GM18868 (cell line): ENCODE measurements around the gene ZNF497.

Source experiments
- ATAC-seq: cut with Tn5 transposase; IDR thresholded peaks from one replicate; pipeline ENCODE4 v1.9.1; 2021; ENCODE audit warnings: mild to moderate bottlenecking, moderate library complexity; ENCODE audit not compliant: unreplicated experiment

Gene ZNF497

GRCh38 chr19:58350871-58351557 lies 11.5 kb downstream of the ZNF497 start:
- ATAC-seq, result no peak

- no peak for ATAC-seq
Observed at GRCh38 chr19:58350001-58350861, 12.3 kb downstream of the ZNF497 start.

DNA sequence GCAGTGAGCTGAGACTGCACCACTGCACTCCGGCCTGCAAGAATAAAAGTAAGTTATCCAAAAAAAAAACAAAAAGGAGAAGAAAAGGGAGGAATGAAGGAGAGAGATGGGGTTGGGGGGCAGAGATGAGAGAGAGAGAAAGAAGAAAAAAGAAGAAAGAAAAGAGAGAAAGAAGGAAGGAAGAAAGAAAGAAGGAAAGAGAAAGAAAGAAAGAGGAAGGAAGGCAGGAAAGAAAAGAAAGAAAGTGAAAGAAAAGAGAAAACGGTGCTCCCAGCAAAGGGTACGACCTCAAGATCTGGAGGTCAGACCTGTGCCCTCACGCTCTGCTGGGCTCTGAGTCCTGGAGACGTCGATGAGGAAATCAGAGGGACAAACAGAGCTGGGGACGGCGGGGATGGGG lies 13.0 kb downstream of the ZNF497 start:
- no peak for ATAC-seq

- ATAC-seq, result peak; percentile 17
Observed at GRCh38 chr19:58348080-58348479, 14.5 kb downstream of the ZNF497 start.

DNA sequence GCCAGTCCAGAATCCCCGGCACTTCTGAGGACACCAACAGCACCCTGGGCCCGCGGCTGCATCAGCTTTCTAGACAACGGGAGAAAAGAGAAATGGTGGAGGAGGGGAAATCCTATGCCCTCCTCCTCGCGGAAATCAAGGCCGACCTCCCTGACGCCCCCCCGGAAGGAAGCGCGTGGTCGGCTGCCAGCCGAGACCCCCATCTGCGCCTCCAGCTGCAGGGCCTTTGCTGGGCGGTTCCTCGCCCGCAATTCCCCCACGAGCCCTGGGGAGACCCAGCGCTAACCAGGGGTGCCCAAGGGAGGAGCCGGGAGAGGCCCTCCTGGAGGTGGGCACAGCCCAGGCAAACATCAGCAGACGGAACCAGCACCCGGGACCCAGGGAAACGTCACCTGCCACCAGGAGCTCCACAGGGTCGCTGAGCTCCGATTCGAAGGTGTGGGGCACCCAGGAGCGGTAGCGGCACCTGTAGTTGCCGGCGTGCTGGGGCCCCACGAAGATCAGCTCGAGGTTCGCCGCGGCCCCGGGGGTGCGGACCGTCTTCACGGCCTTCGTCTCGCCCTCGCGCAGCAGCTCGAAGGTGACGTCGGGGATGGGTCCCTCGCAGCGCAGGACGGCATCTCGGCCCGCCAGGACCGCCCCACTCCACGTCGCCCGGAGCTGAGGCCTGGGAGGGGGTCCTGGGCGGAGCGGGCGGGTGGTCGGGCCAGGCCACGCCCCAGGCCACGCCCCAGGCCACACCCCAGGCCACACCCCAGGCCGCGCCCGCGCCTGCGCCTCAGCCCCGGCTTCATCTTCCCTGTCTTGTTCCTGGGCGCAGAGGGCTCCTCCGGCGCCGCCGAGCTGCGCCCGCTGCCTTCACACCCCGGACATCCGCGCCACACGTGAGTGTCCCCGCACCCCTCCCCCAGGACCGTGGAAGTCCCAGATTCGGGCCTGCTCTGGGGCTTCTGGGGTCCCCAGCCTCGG lies 15.3 kb downstream of the ZNF497 start:
- ATAC-seq, result peak; percentile 88

DNA sequence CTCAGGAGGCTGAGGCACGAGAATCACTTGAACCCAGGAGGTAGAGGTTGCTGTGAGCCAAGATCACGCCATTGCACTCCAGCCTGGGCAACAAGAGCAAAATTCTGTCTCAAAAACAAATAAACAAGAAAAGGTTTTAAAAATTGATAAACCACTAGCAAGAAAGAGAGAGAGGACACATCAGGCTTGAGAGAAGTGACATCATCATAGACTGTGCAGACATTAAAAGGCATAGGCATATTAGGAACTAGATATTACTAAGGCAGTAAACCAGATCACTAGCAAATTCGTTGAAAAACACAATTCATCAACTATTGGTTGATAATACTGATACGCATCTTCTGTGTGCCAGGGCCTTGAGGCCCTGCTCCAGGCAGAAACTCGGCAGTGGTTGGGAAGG lies 17.0 kb downstream of the ZNF497 start:
- no peak for ATAC-seq

DNA sequence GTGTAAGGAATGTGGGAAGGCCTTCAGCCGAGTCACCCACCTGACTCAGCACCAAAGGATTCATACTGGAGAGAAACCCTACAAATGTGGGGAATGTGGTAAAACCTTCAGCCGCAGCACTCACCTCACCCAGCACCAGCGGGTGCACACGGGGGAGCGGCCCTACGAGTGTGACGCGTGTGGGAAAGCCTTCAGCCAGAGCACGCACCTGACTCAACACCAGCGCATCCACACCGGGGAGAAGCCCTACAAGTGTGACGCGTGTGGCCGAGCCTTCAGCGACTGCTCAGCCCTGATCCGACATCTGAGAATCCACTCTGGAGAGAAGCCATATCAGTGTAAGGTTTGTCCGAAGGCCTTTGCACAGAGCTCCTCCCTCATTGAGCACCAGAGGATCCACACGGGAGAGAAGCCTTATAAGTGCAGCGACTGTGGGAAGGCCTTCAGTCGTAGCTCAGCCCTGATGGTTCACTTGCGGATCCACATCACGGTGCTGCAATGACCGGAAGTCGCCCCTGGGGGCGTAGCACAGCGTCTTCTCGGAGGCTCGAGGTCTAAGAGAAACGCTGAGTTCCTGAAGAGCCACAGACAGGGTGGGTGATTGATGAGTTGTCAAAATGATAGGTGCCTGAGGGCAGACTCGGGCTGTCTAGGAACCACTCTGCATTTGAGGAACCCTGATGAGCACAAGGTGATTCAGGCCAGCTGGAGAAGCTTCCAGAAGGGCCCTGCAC lies 23.6 kb downstream of the ZNF497 start:
- no peak for ATAC-seq

DNA sequence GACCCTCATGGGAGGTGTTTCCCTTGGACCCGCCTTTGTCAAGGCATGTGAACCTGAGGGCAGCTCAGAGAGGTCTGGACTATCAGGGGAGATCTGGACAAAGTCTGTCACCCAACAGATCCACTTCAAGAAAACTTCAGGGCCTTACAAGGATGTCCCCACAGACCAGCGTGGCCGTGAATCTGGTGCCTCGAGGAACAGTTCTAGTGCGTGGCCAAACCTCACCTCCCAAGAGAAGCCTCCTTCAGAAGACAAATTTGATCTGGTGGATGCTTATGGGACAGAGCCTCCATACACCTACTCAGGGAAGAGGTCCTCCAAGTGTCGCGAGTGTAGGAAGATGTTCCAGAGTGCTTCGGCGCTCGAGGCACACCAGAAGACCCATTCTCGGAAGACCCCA lies 24.2 kb downstream of the ZNF497 start:
- ATAC-seq, result no peak

DNA sequence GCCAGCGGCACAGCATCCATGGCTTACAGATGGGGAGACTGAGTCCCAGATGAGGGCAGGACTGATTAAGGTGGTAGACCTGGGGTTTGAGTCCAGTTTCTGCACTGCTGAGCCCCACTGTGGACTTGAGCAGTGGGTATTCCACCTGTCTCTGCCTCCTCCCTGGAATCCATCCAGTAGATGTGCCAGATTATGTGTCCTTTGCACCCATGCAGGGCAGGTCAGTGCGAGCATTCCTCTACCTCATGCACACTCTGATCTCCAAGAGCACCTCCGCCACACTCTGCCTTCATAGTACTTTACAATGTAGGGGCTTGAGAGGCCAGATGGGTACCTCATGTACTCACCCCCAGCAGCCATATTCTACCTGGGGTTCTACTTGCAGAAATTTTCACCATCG lies 25.7 kb downstream of the ZNF497 start:
- no peak for ATAC-seq

GRCh38 chr19:58336216-58336615 lies 26.3 kb downstream of the ZNF497 start:
- no peak for ATAC-seq

GRCh38 chr19:58335630-58336029 lies 26.9 kb downstream of the ZNF497 start:
- ATAC-seq, result no peak

DNA sequence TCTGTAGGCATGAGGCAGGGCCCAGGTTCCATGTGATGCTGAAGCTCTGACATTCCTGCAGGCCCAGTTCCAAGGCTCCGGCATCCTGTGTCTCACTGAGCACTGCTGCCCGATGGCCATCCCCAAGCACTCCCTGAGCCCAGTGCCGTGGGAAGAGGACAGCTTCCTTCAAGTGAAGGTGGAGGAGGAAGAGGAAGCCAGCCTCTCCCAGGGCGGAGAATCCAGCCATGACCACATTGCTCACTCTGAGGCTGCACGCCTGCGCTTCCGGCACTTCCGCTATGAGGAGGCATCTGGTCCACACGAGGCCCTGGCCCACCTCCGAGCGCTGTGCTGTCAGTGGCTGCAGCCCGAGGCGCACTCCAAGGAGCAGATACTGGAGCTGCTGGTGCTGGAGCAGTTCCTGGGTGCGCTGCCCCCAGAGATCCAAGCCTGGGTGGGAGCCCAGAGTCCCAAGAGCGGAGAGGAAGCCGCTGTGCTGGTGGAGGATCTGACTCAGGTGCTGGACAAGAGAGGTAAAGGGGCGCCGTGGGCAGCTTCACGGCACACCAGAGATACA lies 27.8 kb downstream of the ZNF497 start:
- no peak for ATAC-seq

DNA sequence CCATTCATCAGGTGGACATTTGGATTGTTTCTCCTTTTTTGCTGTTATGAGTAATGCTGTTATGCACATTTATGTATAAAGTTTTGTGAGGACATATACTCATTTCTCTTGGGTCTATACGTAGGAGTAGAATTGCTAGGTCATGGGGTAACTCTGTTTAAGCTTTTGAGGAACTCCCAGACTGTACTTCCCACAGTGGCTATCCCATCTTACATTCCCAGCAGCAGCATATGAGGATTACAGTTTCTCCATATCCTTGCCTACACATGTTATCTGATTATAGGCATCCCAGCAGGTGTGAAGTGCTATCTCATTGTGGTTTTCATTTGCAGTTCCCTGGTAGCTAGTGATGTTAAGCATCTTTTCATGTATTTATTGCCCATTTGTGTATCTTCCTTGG lies 29.9 kb downstream of the ZNF497 start:
- no peak for ATAC-seq

DNA sequence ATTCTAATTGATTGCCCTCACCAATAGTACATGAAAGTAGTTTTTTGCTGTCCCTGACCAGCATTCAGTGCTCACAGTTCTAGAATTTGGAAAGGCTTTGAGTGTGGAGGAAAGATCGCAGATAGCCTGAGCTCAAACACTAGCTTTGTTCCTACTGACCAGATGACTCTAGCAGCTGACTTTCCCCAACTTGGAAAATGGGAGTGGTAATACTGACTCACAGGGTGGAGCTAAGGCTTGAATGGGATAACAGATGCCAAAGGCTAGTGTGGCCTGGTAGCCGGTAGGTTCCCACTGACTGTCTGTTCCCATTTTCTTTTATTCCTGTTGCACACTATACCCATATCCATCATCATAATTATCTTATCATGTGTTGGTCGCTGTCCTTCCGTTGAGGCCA lies 32.1 kb downstream of the ZNF497 start:
- no peak for ATAC-seq

DNA sequence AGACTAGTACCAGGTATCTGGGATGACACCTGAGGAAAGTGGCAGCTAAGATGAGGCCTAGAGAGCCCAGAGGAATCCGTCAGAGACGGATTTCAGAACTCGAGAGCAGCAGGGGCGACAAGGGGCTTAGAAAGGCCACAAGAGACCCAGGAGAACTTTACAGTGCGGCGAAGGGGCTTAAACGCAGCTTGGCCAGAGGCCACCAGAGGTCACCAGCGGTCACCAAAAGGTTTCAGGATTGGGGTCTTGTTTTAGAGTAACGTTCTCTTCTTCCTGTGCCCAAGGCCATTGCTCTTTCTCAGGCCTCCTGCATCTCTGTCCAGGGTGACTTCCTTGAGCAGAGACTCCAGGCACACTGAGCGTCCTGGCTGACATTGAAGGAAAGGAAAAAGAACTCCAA lies 33.6 kb downstream of the ZNF497 start:
- ATAC-seq, result no peak

- ATAC-seq, result peak; percentile 90
Observed at GRCh38 chr19:58326914-58327726, 35.4 kb downstream of the ZNF497 start, which contains the start of gene ZSCAN22. TSS of gene ZSCAN22 (plus strand) at chr19:58326994. CDS start at chr19:58334803, 7,809 bp downstream.

- ATAC-seq, result peak; percentile 26
Observed at GRCh38 chr19:58326501-58326913, 36.0 kb downstream of the ZNF497 start.

GRCh38 chr19:58325311-58326022 lies 37.1 kb downstream of the ZNF497 start:
- no peak for ATAC-seq

- no peak for ATAC-seq
Observed at GRCh38 chr19:58319241-58319640, 43.3 kb downstream of the ZNF497 start.
